COLO829 (cell line): Measurements from ENCODE around the gene ZNF69.
A peak's percentile ranks its signal among the peaks of the same experiment; 100 is the strongest.
"Not testable (repeated sequence)": the region's sequence is repeated elsewhere in the genome, so short reads cannot be mapped to it uniquely, and the experiment has no call there.

Experiments
- DNase-seq: peaks from one replicate; pipeline ENCODE4 v3.0.0; 2012; ENCODE audit warnings: low spot score

Gene ZNF69

GRCh38 chr19:11887611-11888531, at the start of gene ZNF69:
ZNF69 (plus strand) TSS chr19:11887782; CDS start chr19:11887924, 142 bp downstream.
- DNase-seq: no peak

DNA sequence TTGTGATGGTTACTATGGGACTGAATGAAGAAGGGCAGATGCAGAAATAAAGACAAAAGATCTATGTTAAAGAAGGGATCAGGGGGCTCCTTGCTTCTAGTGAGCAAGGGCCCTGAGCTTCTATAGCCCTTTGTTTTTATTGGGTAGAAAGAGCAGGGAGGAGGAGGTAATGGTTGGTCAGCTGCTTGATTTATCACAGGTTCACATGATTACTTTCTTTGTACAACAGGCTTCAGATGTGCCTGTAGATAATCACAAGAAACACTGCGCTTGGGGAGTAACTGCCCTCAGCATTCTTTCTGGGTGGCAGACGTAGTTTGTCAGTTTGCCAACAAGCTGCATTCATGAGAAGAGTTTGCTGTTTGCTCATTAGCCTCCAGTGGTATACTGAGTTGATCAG, 43.9 kb upstream of the ZNF69 start:
- DNase-seq: peak; percentile 24

DNA sequence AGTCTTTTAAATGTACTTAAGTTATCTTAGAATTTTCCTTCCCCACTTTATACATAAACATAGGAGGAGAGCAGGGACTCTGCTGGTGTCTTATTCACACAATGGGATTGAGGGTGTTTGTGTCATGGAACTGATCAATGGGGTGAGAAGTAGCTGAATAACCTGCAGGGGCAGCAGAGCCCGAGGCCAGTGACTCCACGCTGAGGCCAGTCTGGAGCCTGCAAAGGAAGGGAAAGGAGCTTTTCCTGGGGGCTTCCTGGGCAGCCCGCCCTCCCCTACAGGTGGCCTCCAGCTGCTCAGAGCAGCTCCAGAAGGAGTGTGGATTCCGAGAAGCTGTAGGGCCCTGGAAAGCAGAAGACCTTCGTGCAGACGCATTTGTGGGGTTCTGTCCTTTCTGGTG, 40.0 kb upstream of the ZNF69 start:
- DNase-seq: not testable (repeated sequence)

GRCh38 chr19:11848200-11848593, 39.4 kb upstream of the ZNF69 start:
- no peak for DNase-seq

- peak; percentile 4 for DNase-seq
Observed at GRCh38 chr19:11848594-11849469, 38.8 kb upstream of the ZNF69 start, which contains the start of gene ZNF439. ZNF439 (plus strand) TSS chr19:11848726; CDS start chr19:11848868, 142 bp downstream.

DNA sequence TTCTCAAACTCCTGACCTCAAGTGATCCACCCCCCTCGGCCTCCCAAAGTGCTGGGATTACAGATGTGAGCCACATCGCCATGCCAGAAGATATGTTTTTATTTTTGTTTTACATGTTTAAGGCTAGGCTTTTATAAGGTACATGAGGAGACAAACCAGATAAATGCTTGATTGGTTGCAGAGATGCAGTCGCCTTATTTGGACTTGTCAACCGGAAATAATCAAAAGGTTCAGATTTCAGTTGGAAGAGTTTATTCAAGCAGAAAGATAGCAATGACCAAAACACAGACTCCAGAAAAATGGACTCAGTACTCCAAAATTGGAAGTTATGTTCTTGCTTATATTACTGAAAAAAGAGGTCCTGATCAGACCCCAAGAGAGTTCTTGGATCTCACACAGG, 37.3 kb upstream of the ZNF69 start:
- DNase-seq: not testable (repeated sequence)

DNA sequence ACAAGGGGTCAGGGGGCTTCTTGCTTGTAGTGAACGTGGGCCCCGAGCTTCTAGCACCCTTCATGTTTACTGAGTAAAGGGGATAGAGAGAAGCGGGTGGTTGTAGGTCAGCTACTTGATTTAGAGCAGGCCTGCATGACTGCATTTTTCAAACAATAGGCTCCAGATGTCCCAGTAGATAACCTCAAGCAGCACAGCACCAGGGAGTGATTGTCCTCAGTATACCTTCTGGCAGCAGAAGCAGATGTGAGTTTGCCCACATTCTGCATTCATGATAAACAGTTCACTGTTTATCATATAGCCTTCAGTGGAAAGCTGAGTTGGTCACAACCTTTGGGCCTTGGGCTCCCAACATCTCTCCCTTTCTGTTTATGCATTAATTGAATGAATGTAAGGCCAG, 34.2 kb upstream of the ZNF69 start:
- DNase-seq: no peak

DNA sequence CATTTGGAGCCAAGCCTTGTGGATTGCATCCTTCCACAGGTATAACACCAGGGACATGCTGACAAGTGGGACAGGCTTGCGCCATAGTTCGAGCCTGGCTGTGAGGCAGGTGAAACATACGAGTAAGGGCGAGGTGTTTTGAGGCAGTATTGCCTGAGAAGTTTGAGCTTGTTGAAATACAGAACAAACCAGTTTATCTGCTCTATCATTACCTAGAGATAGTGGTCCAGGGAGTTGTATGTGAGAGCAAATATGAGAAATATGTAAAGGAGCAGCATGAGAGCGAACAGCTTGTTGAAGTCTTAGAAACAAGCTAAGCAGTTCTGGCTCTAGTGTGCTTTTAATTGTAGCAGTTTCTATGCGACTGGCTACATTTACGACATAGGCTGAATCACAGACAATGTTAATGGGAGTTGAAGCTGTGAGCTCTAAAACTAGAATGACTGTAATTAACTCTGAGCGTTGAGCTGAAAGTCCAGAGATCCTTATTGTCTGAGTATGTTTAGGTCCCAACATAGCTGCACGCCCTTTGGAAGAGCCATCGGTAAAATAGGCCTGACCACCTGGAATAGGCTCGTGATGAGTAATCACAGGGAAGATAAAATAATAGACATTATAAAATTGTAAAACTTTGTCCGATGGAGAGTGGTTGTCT, 30.9 kb upstream of the ZNF69 start:
- no peak for DNase-seq

DNA sequence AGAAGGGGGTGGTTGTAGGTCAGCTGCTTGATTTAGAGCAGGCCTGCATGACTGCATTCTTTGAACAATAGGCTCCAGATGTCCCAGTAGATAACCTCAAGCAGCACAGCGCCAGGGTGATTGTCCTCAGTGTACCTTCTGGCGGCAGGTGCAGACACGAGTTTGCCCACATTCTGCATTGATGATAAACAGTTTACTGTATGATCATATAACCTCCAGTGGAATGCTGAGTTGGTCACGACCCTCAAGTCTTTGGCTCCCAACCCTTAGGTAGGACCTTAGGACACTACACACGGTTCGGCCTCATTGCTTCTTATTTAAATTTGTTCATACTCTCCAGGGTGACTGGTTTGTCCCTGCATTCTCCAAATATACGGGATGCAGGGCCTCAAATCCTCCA, 26.9 kb upstream of the ZNF69 start:
- no peak for DNase-seq

- no peak for DNase-seq
Observed at GRCh38 chr19:11861301-11861700, 26.3 kb upstream of the ZNF69 start.

- not testable (repeated sequence) for DNase-seq
Observed at GRCh38 chr19:11867766-11868165, 19.8 kb upstream of the ZNF69 start.

DNA sequence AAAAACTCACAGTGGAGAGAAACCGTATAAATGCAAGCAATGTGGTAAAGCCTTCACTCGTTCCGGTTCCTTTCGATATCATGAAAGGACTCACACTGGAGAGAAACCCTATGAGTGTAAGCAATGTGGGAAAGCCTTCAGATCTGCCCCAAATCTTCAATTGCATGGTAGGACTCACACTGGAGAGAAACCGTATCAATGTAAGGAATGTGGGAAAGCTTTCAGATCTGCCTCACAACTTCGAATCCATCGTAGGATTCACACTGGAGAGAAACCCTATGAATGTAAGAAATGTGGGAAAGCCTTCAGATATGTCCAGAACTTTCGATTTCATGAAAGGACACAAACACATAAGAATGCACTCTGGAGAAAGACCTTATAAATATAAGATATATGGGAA, 19.4 kb upstream of the ZNF69 start:
- no peak for DNase-seq

- DNase-seq: no peak
Observed at GRCh38 chr19:11872624-11873023, 15.0 kb upstream of the ZNF69 start.

- DNase-seq: no peak
Observed at GRCh38 chr19:11873762-11874161, 13.8 kb upstream of the ZNF69 start.

GRCh38 chr19:11879687-11880266, 7.8 kb upstream of the ZNF69 start:
- not testable (repeated sequence) for DNase-seq

DNA sequence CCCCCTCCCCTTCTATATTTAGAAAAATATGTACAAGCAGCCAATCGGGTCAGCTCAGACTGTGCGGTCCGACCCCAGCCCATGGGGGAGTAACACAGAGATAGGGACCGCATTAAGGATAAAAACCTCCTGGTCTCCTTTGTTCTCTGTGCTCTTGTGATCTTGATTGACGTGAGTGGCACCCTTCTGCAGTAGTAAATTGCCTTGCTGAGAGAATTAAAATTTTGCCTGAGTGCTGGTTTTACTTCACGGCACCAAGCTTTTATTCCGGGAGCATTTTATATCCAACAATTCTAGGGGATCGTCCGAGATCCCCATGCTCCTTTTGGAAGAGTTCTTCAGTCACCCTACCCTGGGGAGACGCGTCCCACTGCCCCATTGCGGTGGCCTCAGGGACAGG, 7.0 kb upstream of the ZNF69 start:
- DNase-seq: no peak

GRCh38 chr19:11881151-11881800, 6.3 kb upstream of the ZNF69 start:
- peak; percentile 80 for DNase-seq

- no peak for DNase-seq
Observed at GRCh38 chr19:11882606-11883005, 5.0 kb upstream of the ZNF69 start.

DNA sequence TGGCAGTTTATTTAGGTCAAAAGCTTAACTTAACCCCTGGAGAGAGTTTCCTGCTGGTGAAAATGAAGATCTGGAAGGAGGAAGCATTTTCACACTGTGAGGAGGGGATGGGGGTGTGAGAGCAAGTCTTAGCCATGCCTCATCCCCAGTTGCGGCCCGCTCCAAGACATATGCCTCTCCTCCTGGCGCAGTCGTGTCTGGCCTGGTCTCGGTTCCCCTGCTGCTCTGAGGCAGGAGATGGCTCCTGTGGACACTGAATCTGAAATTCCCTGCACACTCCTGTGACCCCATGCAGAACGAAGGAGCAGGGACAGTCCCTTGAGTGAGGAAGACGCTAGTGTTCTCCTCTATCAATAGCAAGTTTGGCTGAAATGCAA, 360 bp upstream of the ZNF69 start:
- DNase-seq: no peak

- DNase-seq: not testable (repeated sequence)
Observed at GRCh38 chr19:11889901-11890300, 2.3 kb downstream of the ZNF69 start.

GRCh38 chr19:11890634-11891033, 3.1 kb downstream of the ZNF69 start:
- no peak for DNase-seq
